ENCODE measurements around the gene TMEM179.

TMEM179 gene

DNA sequence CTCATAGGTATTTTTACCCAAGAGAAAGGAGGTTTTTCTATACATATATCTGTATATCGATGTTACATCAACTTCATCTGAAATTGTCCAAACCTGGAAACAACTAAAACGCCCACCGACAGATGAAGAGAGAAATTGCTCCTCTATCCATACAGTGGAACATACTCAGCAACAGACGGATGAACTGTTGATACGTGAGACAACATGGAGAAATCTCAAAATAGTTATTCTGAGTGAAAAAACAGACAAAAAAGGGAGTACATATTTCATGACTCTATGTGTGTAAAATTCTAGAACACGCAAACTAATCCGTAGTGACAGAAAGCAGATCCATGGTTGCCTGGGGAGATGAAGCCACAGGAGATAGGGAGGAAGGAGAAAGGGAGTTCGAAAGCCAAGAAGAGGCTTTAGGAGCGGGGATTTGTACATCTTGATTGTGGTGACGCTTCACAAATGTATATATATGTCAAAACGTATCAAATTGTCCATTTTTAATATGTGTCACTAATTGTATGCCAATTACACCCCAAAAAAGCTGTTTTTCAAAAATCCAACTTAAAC, 62.6 kb downstream of the TMEM179 start:
- DNase-seq, result no peak

All from activated gamma-delta T cell treated with Interleukin-2 at 50 U/mL for 16 hours (primary cell).